ENCODE data around the gene DCDC2.
"Not testable (repeated sequence)": the region's sequence is repeated elsewhere in the genome, so short reads cannot be mapped to it uniquely, and the experiment has no call there.

DCDC2 gene

DNA sequence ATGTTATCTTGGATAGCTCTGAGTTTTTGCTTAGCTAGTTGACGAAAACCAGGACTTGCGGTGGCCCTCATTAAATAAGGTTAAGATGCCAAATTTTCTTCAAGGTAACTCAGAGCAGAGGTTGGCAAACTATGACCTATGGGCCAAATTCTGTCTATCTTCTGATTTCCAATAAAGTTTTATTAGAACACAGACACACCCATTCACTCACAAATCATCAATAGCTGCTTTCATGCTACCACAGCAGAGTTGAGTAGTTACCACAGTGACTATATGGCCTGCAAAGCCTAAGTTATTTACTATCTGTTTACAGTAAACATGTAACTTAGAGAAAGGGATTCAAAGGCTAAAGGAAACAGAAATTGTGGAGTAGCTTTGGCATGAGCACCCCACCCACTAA, 23.6 kb downstream of the DCDC2 start:
- Histone ChIP-seq H3K9ac (ENCODE audit: low read length) (no peak overlapping the region), H3K4me3 (ENCODE audit: low read length) (no peak overlapping the region), H3K4me1 (ENCODE audit: control insufficient read depth, low read depth, low read length) (no peaks in the 10 kb centered on the region), H3K27me3 (ENCODE audit: control insufficient read depth, insufficient read depth, low read length) (no peaks in the 10 kb centered on the region), H3K9me3 (ENCODE audit: control insufficient read depth, low read depth, low read length) (no peaks in the 10 kb centered on the region), H3K27ac (ENCODE audit: low read length) (no peak overlapping the region), H3K36me3 (ENCODE audit: control insufficient read depth, low read depth, low read length) (no peaks in the 10 kb centered on the region)

DNA sequence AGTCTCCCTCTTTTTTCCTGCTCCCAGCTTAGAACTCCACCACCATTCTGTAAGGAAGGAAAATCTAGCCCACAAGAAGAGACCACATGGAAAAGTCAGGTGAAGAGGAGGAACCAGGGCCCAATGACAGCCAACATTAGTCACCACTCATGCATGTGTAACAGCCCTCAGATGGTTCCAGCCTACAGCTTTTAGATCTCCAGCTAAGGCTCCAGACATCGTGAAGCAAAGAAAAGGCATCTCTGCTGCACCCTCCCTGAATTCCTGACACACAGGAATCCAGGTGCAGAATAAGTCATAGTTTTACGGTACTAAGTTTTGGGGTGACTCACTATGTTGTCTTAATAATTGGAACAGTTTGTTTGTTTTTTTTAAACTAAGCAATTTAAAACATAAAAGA, 25.5 kb downstream of the DCDC2 start:
- Histone ChIP-seq H3K27me3 (ENCODE audit: control insufficient read depth, insufficient read depth, low read length) (no peaks in the 10 kb centered on the region), H3K4me1 (ENCODE audit: control insufficient read depth, low read depth, low read length) (no peaks in the 10 kb centered on the region)

DNA sequence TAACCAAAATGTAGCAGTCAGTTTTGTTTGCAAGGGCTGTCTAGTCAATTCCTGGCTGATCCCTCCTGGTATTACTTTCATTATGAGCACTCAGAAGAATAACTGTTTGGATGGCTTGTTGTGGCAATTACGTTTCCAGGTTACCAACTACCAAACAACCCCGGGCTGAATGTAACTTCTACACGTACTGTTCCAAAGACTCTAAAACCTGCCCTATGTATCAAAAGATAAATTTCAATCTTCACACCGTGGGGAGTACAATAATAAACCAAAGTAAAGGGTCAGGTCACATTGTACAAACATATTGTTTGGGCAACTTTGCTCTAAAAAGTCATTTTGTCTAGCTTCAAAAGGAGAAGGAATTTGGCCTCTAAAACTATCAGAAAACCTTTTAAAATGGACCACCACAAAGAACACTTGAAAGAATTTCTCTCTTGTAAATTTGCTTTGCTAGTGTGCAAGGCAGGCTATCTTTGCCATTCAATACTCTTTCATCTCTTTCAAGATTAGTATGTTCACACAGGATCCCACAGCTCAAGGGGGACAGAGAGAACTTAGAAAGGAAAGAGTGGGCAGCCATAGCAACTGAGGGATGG, 27.6 kb downstream of the DCDC2 start:
- Histone ChIP-seq H3K27ac (ENCODE audit: low read length) (no peak overlapping the region), H3K4me1 (ENCODE audit: control insufficient read depth, low read depth, low read length) (no peaks in the 10 kb centered on the region), H3K36me3 (ENCODE audit: control insufficient read depth, low read depth, low read length) (no peaks in the 10 kb centered on the region), H3K9me3 (ENCODE audit: control insufficient read depth, low read depth, low read length) (no peaks in the 10 kb centered on the region), H3K9ac (ENCODE audit: low read length) (no peak overlapping the region), H3K4me3 (ENCODE audit: low read length) (no peak overlapping the region), H3K27me3 (ENCODE audit: control insufficient read depth, insufficient read depth, low read length) (no peaks in the 10 kb centered on the region)

More for the DNA sequence above, 25.5 kb downstream of the DCDC2 start:
- no peaks in the 10 kb centered on the region for H3K9me3 ChIP-seq (ENCODE audit: control insufficient read depth, low read depth, low read length)
- H3K36me3 ChIP-seq (ENCODE audit: control insufficient read depth, low read depth, low read length) = no peaks in the 10 kb centered on the region
- H3K4me3 ChIP-seq (ENCODE audit: low read length) = no peak overlapping the region
- no peak overlapping the region for H3K9ac ChIP-seq (ENCODE audit: low read length)
- no peak overlapping the region for H3K27ac ChIP-seq (ENCODE audit: low read length)

DNA sequence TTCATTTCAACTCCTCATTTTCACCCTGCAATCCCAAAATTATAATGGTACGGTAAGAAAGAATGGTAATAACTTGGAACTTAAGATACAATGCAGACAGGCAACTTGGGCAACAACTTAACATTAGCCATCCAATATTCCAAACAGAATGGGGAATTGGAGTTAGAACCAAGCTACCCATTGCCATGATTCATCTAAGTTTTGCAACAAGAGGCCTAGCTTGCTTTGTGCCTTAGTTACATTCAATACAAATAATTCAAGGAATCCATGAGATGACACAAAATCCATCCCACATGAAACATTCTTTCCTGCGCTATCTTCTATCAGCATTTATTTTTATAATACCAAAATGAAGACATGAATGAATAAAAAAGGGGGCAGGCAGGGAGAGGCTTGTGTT, 28.4 kb downstream of the DCDC2 start:
- Histone ChIP-seq H3K4me3 (ENCODE audit: low read length) (no peak overlapping the region), H3K27ac (ENCODE audit: low read length) (no peak overlapping the region), H3K27me3 (ENCODE audit: control insufficient read depth, insufficient read depth, low read length) (no peaks in the 10 kb centered on the region), H3K9ac (ENCODE audit: low read length) (no peak overlapping the region), H3K9me3 (ENCODE audit: control insufficient read depth, low read depth, low read length) (no peaks in the 10 kb centered on the region), H3K36me3 (ENCODE audit: control insufficient read depth, low read depth, low read length) (no peaks in the 10 kb centered on the region), H3K4me1 (ENCODE audit: control insufficient read depth, low read depth, low read length) (no peaks in the 10 kb centered on the region)

DNA sequence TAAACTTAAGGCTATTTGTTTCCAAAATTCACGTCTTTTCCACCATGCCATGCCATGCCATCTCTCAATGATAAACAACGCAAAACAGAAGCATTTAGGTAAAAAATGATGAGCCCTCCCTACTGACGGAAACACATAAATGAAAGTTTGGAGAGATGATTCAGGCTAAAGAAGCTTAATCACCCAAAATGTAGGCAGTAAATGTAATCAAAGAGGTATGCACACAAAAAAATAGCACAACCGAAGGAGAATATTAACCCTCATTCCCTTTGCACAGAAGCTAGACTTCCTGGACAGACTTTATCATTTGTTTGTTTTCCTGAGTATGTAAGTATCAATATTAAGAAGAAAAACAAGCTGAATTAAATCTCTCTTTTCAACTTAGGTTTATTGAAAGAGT, 28.8 kb downstream of the DCDC2 start:
- Histone ChIP-seq H3K4me1 (ENCODE audit: control insufficient read depth, low read depth, low read length) (peaks cover 4% of the 10 kb centered on the region), H3K9me3 (ENCODE audit: control insufficient read depth, low read depth, low read length) (no peaks in the 10 kb centered on the region), H3K27me3 (ENCODE audit: control insufficient read depth, insufficient read depth, low read length) (no peaks in the 10 kb centered on the region), H3K27ac (ENCODE audit: low read length) (no peak overlapping the region), H3K9ac (ENCODE audit: low read length) (no peak overlapping the region), H3K4me3 (ENCODE audit: low read length) (no peak overlapping the region), H3K36me3 (ENCODE audit: control insufficient read depth, low read depth, low read length) (no peaks in the 10 kb centered on the region)

DNA sequence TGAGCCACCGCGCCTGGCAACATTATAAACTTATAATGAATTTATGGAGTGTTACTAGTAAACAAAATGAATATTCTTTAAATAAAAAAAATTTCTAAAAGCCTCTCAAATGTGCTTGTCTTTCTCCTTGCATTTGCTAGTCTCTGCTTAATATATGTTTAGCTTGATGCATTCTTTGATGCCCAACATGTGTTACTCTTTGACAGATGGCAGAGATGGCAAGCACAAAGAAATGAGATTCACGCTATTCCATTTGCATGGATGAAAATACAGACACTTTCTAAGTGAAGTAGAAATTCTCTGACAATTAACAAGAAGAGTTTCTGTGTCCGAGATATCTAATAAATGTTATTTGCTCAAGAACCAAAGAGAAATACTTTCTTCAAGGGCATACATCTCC, 30.1 kb downstream of the DCDC2 start:
- H3K27me3 ChIP-seq (ENCODE audit: control insufficient read depth, insufficient read depth, low read length) = peaks cover 4% of the 10 kb centered on the region
- no peak overlapping the region for H3K9ac ChIP-seq (ENCODE audit: low read length)
- no peak overlapping the region for H3K4me3 ChIP-seq (ENCODE audit: low read length)
- no peaks in the 10 kb centered on the region for H3K36me3 ChIP-seq (ENCODE audit: control insufficient read depth, low read depth, low read length)
- no peaks in the 10 kb centered on the region for H3K9me3 ChIP-seq (ENCODE audit: control insufficient read depth, low read depth, low read length)
- peaks cover 9% of the 10 kb centered on the region for H3K4me1 ChIP-seq (ENCODE audit: control insufficient read depth, low read depth, low read length)
- no peak overlapping the region for H3K27ac ChIP-seq (ENCODE audit: low read length)

DNA sequence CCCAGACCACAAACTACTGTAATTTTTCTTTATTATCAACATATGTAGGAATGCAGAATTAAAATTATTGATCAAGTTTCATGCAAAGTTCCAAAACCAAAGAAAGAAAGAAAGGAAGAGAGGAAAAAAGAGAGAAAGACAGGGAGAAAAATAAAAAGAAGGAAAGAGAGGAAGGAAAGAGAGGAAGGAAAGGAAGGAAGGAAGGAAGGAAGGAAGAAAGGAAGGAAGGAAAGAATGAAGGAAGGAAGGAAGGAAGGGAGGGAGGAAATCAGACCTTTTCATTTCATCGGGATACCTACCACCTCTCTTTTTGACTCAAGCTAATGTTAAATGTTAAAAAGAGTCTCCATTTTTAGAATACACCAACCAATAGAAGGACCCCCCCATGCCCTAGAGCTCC, 31.9 kb downstream of the DCDC2 start:
- Histone ChIP-seq H3K4me1 (ENCODE audit: control insufficient read depth, low read depth, low read length) (peaks cover 17% of the 10 kb centered on the region), H3K4me3 (ENCODE audit: low read length) (no peak overlapping the region), H3K36me3 (ENCODE audit: control insufficient read depth, low read depth, low read length) (no peaks in the 10 kb centered on the region), H3K9me3 (ENCODE audit: control insufficient read depth, low read depth, low read length) (no peaks in the 10 kb centered on the region), H3K9ac (ENCODE audit: low read length) (no peak overlapping the region), H3K27me3 (ENCODE audit: control insufficient read depth, insufficient read depth, low read length) (peaks cover 16% of the 10 kb centered on the region), H3K27ac (ENCODE audit: low read length) (no peak overlapping the region)

DNA sequence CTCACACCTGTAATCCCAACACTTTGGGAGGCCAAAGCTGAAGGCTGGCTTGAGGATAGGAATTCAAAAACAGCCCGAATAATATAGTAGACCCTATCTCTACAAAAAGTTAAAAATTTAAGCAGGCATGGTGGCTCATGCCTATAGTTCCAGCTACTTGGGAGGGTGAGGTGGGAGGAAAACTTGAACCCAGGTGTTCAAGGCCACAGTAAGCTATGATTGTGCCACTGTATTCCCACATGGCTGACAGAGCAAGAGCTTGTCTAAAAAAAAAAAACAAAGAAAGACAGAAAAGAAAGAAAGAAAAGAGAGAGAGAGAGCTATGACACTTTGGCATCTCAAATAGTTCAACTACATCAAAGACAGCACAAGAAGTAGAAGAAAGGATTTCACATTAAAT, 33.2 kb downstream of the DCDC2 start:
- Histone ChIP-seq H3K4me3 (ENCODE audit: low read length) (no peak overlapping the region), H3K27ac (ENCODE audit: low read length) (no peak overlapping the region), H3K36me3 (ENCODE audit: control insufficient read depth, low read depth, low read length) (no peaks in the 10 kb centered on the region), H3K4me1 (ENCODE audit: control insufficient read depth, low read depth, low read length) (peaks cover 17% of the 10 kb centered on the region), H3K27me3 (ENCODE audit: control insufficient read depth, insufficient read depth, low read length) (peaks cover 25% of the 10 kb centered on the region), H3K9me3 (ENCODE audit: control insufficient read depth, low read depth, low read length) (no peaks in the 10 kb centered on the region), H3K9ac (ENCODE audit: low read length) (no peak overlapping the region)

DNA sequence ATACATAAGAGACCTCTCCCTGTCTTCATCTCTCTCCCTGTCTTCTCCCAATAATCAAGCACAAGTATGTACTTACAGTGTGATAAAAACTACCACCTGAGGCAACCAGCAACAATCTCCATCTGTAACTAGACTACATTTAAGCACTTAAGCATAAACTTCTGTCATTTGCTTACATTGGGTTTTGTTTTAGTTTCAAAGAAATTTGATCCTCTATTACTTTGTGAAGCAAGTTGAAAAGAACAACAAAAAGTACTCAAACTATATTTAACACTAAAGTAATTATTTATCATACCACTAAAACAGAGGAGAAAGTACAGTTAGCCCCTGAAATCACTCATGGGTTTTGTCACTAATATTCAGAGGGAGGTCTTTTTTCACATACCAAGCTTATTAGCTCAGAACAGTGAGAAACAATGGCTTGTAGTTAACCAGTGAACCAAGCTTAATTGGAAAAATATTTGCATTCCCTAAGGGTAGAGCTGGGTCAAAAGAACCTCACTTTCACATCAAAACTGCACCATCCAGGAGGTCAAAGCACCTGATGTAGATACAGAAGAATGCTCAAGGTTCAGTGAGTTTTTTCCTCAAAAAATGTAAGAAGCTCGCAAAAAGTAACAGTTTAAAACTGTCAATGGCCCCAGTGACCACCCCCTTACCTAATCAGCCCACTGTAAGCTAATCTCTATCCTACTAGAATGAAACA, 34.1 kb downstream of the DCDC2 start:
- Histone ChIP-seq H3K4me1 (ENCODE audit: control insufficient read depth, low read depth, low read length) (peaks cover 17% of the 10 kb centered on the region), H3K4me3 (ENCODE audit: low read length) (no peak overlapping the region), H3K27ac (ENCODE audit: low read length) (no peak overlapping the region)

DNA sequence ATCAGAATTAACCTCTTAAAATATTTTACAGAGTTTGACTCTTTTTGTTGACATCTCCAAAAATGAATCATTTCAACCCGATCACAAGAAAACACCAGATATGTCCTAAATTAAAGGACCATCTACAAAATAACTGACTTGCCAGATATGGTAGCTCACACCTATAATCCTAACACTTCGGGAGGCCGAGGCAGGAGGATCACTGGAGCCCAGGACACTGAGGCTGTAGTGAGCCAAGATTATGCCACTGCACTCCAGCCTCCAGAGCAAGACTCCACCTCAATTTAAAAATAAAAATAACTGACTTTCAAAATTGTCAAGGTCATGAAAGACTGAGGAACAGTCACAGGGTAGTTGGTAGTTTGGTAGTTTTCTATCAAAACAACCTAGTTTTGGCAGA, 34.9 kb downstream of the DCDC2 start:
- Histone ChIP-seq H3K27me3 (ENCODE audit: control insufficient read depth, insufficient read depth, low read length) (peaks cover 28% of the 10 kb centered on the region), H3K27ac (ENCODE audit: low read length) (no peak overlapping the region), H3K9me3 (ENCODE audit: control insufficient read depth, low read depth, low read length) (no peaks in the 10 kb centered on the region), H3K9ac (ENCODE audit: low read length) (no peak overlapping the region), H3K4me3 (ENCODE audit: low read length) (no peak overlapping the region), H3K4me1 (ENCODE audit: control insufficient read depth, low read depth, low read length) (peaks cover 17% of the 10 kb centered on the region), H3K36me3 (ENCODE audit: control insufficient read depth, low read depth, low read length) (no peaks in the 10 kb centered on the region)

More for the DNA sequence above, 34.1 kb downstream of the DCDC2 start:
- Histone ChIP-seq H3K9me3 (ENCODE audit: control insufficient read depth, low read depth, low read length) (no peaks in the 10 kb centered on the region), H3K9ac (ENCODE audit: low read length) (no peak overlapping the region), H3K27me3 (ENCODE audit: control insufficient read depth, insufficient read depth, low read length) (peaks cover 28% of the 10 kb centered on the region), H3K36me3 (ENCODE audit: control insufficient read depth, low read depth, low read length) (no peaks in the 10 kb centered on the region)

DNA sequence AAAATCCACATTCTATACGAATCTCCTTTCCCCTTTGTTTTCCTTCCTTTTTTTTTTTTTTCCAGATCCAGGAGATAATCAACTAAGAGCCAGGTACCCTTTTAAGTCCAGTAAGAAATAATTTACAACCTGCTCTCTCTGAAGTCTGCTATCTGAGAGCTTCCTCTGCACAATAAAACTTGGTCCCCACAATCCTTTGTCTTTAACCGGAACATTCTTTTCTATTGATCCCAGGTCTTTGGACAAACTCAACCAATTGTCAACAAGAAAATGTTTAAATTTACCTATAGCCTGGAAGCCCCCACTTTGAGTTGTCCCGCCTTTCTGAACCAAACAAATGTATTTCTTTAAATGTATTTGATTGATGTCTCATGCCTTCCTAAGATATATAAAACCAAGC, 35.4 kb downstream of the DCDC2 start:
- H3K36me3 ChIP-seq (ENCODE audit: control insufficient read depth, low read depth, low read length); H3K9ac ChIP-seq (ENCODE audit: low read length); H3K27ac ChIP-seq (ENCODE audit: low read length); H3K9me3 ChIP-seq (ENCODE audit: control insufficient read depth, low read depth, low read length); H3K4me3 ChIP-seq (ENCODE audit: low read length): not testable (repeated sequence)
- H3K4me1 ChIP-seq (ENCODE audit: control insufficient read depth, low read depth, low read length) = peaks cover 17% of the 10 kb centered on the region
- H3K27me3 ChIP-seq (ENCODE audit: control insufficient read depth, insufficient read depth, low read length) = peaks cover 28% of the 10 kb centered on the region

DNA sequence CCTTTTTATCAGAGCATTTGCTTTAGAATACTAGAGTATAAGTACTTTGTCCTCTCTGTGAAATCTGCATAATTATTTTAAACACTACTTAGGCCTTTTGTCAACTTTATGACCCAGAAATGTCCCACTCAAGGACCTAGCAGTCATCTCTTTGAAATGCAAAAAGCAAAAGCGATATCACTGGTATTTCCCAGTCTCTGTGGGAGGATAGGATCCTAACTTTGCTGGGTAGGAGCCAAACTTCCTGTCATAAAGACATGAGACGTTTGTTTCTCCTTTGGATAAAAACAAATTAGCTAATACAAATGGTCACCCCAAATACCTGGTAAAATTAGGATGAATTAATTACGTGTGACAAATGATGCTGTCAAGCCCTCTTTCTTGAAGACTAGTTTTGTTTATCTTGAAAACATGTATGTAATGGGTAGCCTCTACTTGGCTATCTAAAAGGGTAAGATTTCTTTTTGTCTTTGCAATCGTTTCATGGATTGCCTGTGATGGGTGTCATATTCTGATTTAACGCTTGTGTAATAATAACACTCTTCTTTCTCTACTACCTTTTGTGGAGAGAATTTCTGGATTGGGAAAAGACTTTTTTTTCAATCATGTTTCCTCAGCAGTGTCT, 36.2 kb downstream of the DCDC2 start:
- H3K27ac ChIP-seq (ENCODE audit: low read length) = no peak overlapping the region

More for the DNA sequence above, 36.2 kb downstream of the DCDC2 start:
- Histone ChIP-seq H3K9ac (ENCODE audit: low read length) (no peak overlapping the region), H3K4me3 (ENCODE audit: low read length) (no peak overlapping the region), H3K27me3 (ENCODE audit: control insufficient read depth, insufficient read depth, low read length) (peaks cover 28% of the 10 kb centered on the region), H3K36me3 (ENCODE audit: control insufficient read depth, low read depth, low read length) (no peaks in the 10 kb centered on the region), H3K4me1 (ENCODE audit: control insufficient read depth, low read depth, low read length) (peaks cover 17% of the 10 kb centered on the region), H3K9me3 (ENCODE audit: control insufficient read depth, low read depth, low read length) (no peaks in the 10 kb centered on the region)

All from iPS-18a (cell line).